HepG2 (cell line): ENCODE results near the gene MMS19. TPM values are rescaled to one million over a fixed set of nuclear protein-coding genes. Genes with fewer than 3 reads are reported as not detected.

ENCODE experiments used
- ATAC-seq: fragments of 200-7000 bp; cut with Tn5 transposase; 3 replicates; pipeline ENCODE4 v1.9.1; 2020; ENCODE audit warnings: mild to moderate bottlenecking, moderate library complexity
- BruUV-seq: library from RNA; stranded (reverse); fragments of 400-500 nt; replicated peaks from 2 replicates; lab custom pipeline; 2021; lab: Mats Ljungman, UMichigan
- CTCF ChIA-PET: fragments of 300-600 bp; formaldehyde crosslinking; extraction: SDS; loops from one replicate; lab custom pipeline; 2021; ENCODE audit warnings: low total read pairs, inconsistent platforms, low intra/inter-chr PET ratio; lab: Yijun Ruan, JAX
- POLR2A ChIA-PET: fragments of 350-600 bp; sonication (Branson Sonifier 250); formaldehyde crosslinking; loops from one replicate; lab custom pipeline; 2020; ENCODE audit warnings: antibody characterized with exemption, inconsistent platforms; lab: Yijun Ruan, JAX
- DNase-seq: peaks from one replicate; pipeline ENCODE4 v3.0.0-alpha.2; 2015; ENCODE audit warnings: low spot score
- FAIRE-seq: peaks from 3 replicates; lab custom pipeline; 2011; peaks lifted over from hg19 to GRCh38; lab: Jason Lieb, UNC
- H2AFZ ChIP-seq: one replicate; pipeline ENCODE4 v1.6.1; 2011; ENCODE audit warnings: low read length, inconsistent platforms
- H3K27ac ChIP-seq: fragments of 300-600 bp; 3 replicates; pipeline ENCODE4 v1.8.0; 2011; ENCODE audit warnings: mixed run types, mild to moderate bottlenecking, mixed read lengths, low read length, inconsistent platforms; ENCODE audit not compliant: insufficient read depth; ENCODE audit errors: extremely low read length
- H3K27me3 ChIP-seq, 2 experiments: fragments of 200-600 bp in 1 of 2; 2 replicates in 1 of 2; 3 replicates in 1 of 2; pipeline versions ENCODE4 v1.6.0 to v1.8.0; 2011; ENCODE audit warnings: low read length in 2 of 2, mild to moderate bottlenecking in 2 of 2, moderate library complexity in 2 of 2, inconsistent platforms in 1 of 2; ENCODE audit not compliant: insufficient read depth in 2 of 2, control insufficient read depth in 1 of 2
- H3K36me3 ChIP-seq, 2 experiments: fragments of 200-600 bp in 1 of 2; replicated peaks in 1 of 2; 2 replicates in 1 of 2; 3 replicates in 1 of 2; pipeline versions ENCODE4 v1.5.1 to v1.8.0; 2011; ENCODE audit warnings: low read length in 2 of 2, inconsistent platforms in 1 of 2; ENCODE audit not compliant: insufficient read depth in 2 of 2, control insufficient read depth in 1 of 2
- H3K4me1 ChIP-seq: 2 replicates; pipeline ENCODE4 v1.5.1; 2012; ENCODE audit warnings: low read length, inconsistent platforms; ENCODE audit not compliant: insufficient read depth
- H3K4me2 ChIP-seq: 2 replicates; pipeline ENCODE4 v1.6.0; 2011; ENCODE audit warnings: low read depth, low read length, inconsistent platforms
- H3K4me3 ChIP-seq, 3 experiments: fragments of 200-600 bp in 1 of 3; sonication (generic), shearing (Covaris generic) in 1 of 3; replicated peaks in 1 of 3; 2 replicates each; pipeline ENCODE4 v1.5.1; 2011 to 2016; ENCODE audit warnings: low read length in 3 of 3, inconsistent platforms in 2 of 3, low read depth in 2 of 3, mild to moderate bottlenecking in 2 of 3, control low read depth in 1 of 3, mixed read lengths in 1 of 3; ENCODE audit not compliant: insufficient read depth in 1 of 3
- H3K79me2 ChIP-seq: one replicate; pipeline ENCODE4 v1.6.1; 2011; ENCODE audit warnings: low read length, inconsistent platforms; ENCODE audit not compliant: insufficient read depth
- H3K9ac ChIP-seq: 2 replicates; pipeline ENCODE4 v1.6.0; 2011; ENCODE audit warnings: mild to moderate bottlenecking, low read depth, low read length, inconsistent platforms; ENCODE audit not compliant: insufficient read depth
- H3K9me3 ChIP-seq: 2 replicates; pipeline ENCODE4 v1.5.1; 2012; ENCODE audit warnings: mild to moderate bottlenecking, low read length
- H4K20me1 ChIP-seq: 2 replicates; pipeline ENCODE4 v1.6.0; 2011; ENCODE audit warnings: inconsistent platforms, mild to moderate bottlenecking, low read length, moderate library complexity; ENCODE audit not compliant: insufficient read depth
- ARNT ChIP-seq: fragments of 450-650 bp; IDR thresholded peaks from 2 replicates; pipeline ENCODE4 v1.6.1; 2017
- HNRNPLL ChIP-seq: fragments of 200-400 bp; formaldehyde crosslinking; IDR thresholded peaks from 2 replicates; pipeline ENCODE4 v1.6.1; 2017; ENCODE audit warnings: mild to moderate bottlenecking, low read depth, low read length; ENCODE audit not compliant: poor library complexity, severe bottlenecking
- JUNB ChIP-seq: sonication (generic); formaldehyde crosslinking; IDR thresholded peaks from 2 replicates; pipeline ENCODE4 v1.8.0; 2022; ENCODE audit warnings: missing genetic modification reagents, mild to moderate bottlenecking, borderline replicate concordance
- MTERF4 ChIP-seq: sonication (generic); formaldehyde crosslinking; IDR thresholded peaks from 2 replicates; pipeline ENCODE4 v1.8.0; 2023; ENCODE audit warnings: mild to moderate bottlenecking, missing genetic modification reagents
- PHF8 ChIP-seq: sonication (generic); formaldehyde crosslinking; IDR thresholded peaks from 2 replicates; pipeline ENCODE4 v1.5.0; 2020; ENCODE audit warnings: missing genetic modification reagents
- RFX3 ChIP-seq: IDR thresholded peaks from 2 replicates; pipeline ENCODE4 v1.6.1; 2016; ENCODE audit warnings: missing biosample characterization, missing genetic modification reagents
- SOX13 ChIP-seq, 3 experiments: fragments of 450-650 bp in 1 of 3; sonication (generic) in 1 of 3; formaldehyde crosslinking in 1 of 3; IDR thresholded peaks in 2 of 3; conservative IDR thresholded peaks in 1 of 3; 2 replicates each; pipeline versions ENCODE4 v1.5.0 to v1.6.1; 2016 to 2020; ENCODE audit warnings: antibody characterized with exemption in 1 of 3, mild to moderate bottlenecking in 1 of 3, missing compliant biosample characterization in 1 of 3, missing genetic modification reagents in 1 of 3, moderate library complexity in 1 of 3
- TBX3 ChIP-seq: fragments of 450-650 bp; IDR thresholded peaks from 2 replicates; pipeline ENCODE4 v1.6.1; 2017; ENCODE audit warnings: antibody characterized with exemption, mild to moderate bottlenecking, inconsistent platforms, borderline replicate concordance
- ZEB1 ChIP-seq: IDR thresholded peaks from 2 replicates; pipeline ENCODE4 v1.6.1; 2012; ENCODE audit warnings: mild to moderate bottlenecking, low read depth, inconsistent platforms; ENCODE audit not compliant: insufficient replicate concordance
- ZFX ChIP-seq: sonication (generic); formaldehyde crosslinking; IDR thresholded peaks from 2 replicates; pipeline ENCODE4 v1.4.0; 2020; ENCODE audit warnings: mild to moderate bottlenecking, low read depth, missing genetic modification reagents, moderate library complexity
- ZNF367 ChIP-seq: sonication (generic); formaldehyde crosslinking; IDR thresholded peaks from 2 replicates; pipeline ENCODE4 v1.4.0; 2020; ENCODE audit warnings: missing genetic modification reagents, borderline replicate concordance
- ZNF674 ChIP-seq: sonication (generic); formaldehyde crosslinking; IDR thresholded peaks from 2 replicates; pipeline ENCODE4 v1.5.0; 2020; ENCODE audit warnings: low read depth, mild to moderate bottlenecking, missing genetic modification reagents
- ZNF770 ChIP-seq: sonication (generic); formaldehyde crosslinking; IDR thresholded peaks from 2 replicates; pipeline ENCODE4 v1.5.0; 2020; ENCODE audit warnings: mild to moderate bottlenecking, missing genetic modification reagents
- WGBS: methylation state at CpG from one replicate; pipeline ENCODE4 v1.1.6; 2017; ENCODE audit warnings: low lambda C conversion rate; 5-methylcytosine and 5-hydroxymethylcytosine counted together
- in situ Hi-C: cut with HindIII; loops from 2 replicates; pipeline ENCODE4 v1.10.0; 2017; ENCODE audit warnings: low pct_unique_long_range_greater_than_20kb; ENCODE audit not compliant: extremely low pct_ligation_motif_present
- intact Hi-C: fragments of 100-400 bp; cut with micrococcal nuclease; formaldehyde crosslinking; loops from one replicate; pipeline ENCODE4 v1.10.0; 2022; ENCODE audit not compliant: unreplicated experiment
- polyA plus RNA-seq, 8 experiments: library from polyadenylated mRNA; depleted of rRNA in 3 of 8; stranded (reverse) in 7 of 8; unstranded in 1 of 8; fragments of >200 nt; fragmentation: Illumina TruSeq in 4 of 8; extraction: Trizol in 4 of 8; gene quantifications; 2 replicates each; pipeline versions ENCODE4 v1.2.1 to v1.2.3, GENCODE V29; 2011 to 2016; ENCODE audit warnings: low read depth in 4 of 8, missing spikeins in 1 of 8, mixed read lengths in 1 of 8; ENCODE audit not compliant: insufficient read depth in 1 of 8
- total RNA-seq, 5 experiments: library from RNA; depleted of rRNA; stranded (reverse); fragments of >200 nt; fragmentation: Illumina TruSeq; extraction: Trizol; gene quantifications; 2 replicates each; pipeline ENCODE4 v1.2.3, GENCODE V29; 2016; ENCODE audit warnings: low read depth in 1 of 5
- TF ChIP-seq, protein P1 (sequence below): sonication (generic); formaldehyde crosslinking; IDR thresholded peaks from 2 replicates; pipeline ENCODE4 v1.5.1; 2020; ENCODE audit warnings: missing genetic modification reagents, mild to moderate bottlenecking, borderline replicate concordance
- TF ChIP-seq, protein P2 (sequence below): sonication (generic); formaldehyde crosslinking; IDR thresholded peaks from 2 replicates; pipeline ENCODE4 v1.4.0; 2020; ENCODE audit warnings: mild to moderate bottlenecking, missing genetic modification reagents

The MMS19 gene
- total and polyA plus RNA-seq, 2 of the 13 experiments (the other 11 are each of a cell fraction or from before 2014, with no cell fraction given), result 76.4 to 107 TPM

GRCh38 chr10:97498841-97499560, 779 bp upstream of the MMS19 start, which contains the start of gene UBTD1 (continued):
- peak; percentile 27; the same call in 1 of the 2 replicates for TF ChIP-seq ZNF770 (CRISPR knock-in tag)
- no peak for TF ChIP-seq ZEB1
- peak; percentile 41 for TF ChIP-seq HNRNPLL
- TF ChIP-seq JUNB (CRISPR knock-in tag), result no peak
- TF ChIP-seq, all 625 proteins: peak for 60

DNA sequence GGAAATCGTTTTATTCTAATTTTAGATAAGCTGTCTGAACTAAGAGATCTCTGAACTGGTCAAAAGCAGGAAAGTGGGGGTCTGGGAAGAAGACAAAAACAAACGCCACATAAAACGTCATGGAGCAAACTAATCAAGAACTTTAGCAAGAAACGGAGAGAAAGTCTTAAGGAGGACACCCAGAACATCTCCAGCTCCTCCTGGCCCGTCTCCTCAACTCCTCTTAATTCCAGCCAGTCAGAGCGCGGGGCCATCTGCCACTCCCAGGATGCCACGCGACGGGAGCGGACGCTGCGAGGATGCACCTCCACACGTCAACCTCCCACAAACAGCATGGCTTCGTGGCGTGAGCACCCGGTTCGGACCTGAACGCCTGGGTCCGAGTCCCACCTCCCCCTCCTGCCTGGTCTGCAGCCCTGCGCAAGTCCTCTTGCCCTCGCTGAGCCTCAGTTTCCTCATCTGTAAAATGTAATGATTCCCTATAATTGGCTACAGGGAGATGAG, 598 bp downstream of the MMS19 start:
- 1% methylated on average over 20 of the region's 22 CpGs for WGBS
- FAIRE-seq (peak; percentile 57), ATAC-seq (peak; percentile 57), DNase-seq (peak; percentile 69)
- intact Hi-C loops, result loop anchor here (2.0 kb wide), 1 partner anchor 55 kb away; no protein-coding TSS in a partner anchor
- in situ Hi-C loops, result no loop called here
- Histone ChIP-seq H2AFZ (no peak overlapping the region), H3K9me3 (no peaks in the 10 kb centered on the region), H3K4me1 (peaks cover 61% of the 10 kb centered on the region), H4K20me1 (peaks cover 24% of the 10 kb centered on the region), H3K27me3 (no peaks in the 10 kb centered on the region; a peak in 1 of 5 replicates), H3K27ac (peak overlapping the region; percentile 90), H3K4me2 (peak overlapping the region; percentile 91), H3K4me3 (peak overlapping the region; percentile 67 to 90 (median 89)), H3K79me2 (peaks cover 58% of the 10 kb centered on the region), H3K9ac (peak overlapping the region; percentile 92), H3K36me3 (peaks cover 2 to 10% of the 10 kb centered on the region in 2 experiments; a peak in 3 of 5 replicates)
- POLR2A ChIA-PET, result interaction anchor here (0.6 to 1.0 kb wide), 5 partner anchors 9 to 189 kb away, joined by 3 to 4 read pairs (median 4); partner anchors contain the start of gene AVPI1
- CTCF ChIA-PET, result no interaction called here
- BruUV-seq, result no TSS peak
- TF ChIP-seq ZFX (CRISPR knock-in tag) (no peak), MTERF4 (CRISPR knock-in tag) (peak; percentile 90), SOX13 (IDR thresholded peaks at IDR 0.05) (no peak; the same call in 1 of the 2 replicates), SOX13 (CRISPR knock-in tag; conservative IDR thresholded peaks at IDR 0.05 in 1 of 2, IDR thresholded peaks at IDR 0.05 in 1 of 2) (no peak), ARNT (no peak), ZNF367 (CRISPR knock-in tag) (0 out of 2 replicates have a peak, but pooled peaks have one; percentile 29), TBX3 (no peak), ZNF674 (CRISPR knock-in tag) (no peak), RFX3 (CRISPR knock-in tag) (no peak), PHF8 (no peak)
- TF ChIP-seq, protein P1, sequence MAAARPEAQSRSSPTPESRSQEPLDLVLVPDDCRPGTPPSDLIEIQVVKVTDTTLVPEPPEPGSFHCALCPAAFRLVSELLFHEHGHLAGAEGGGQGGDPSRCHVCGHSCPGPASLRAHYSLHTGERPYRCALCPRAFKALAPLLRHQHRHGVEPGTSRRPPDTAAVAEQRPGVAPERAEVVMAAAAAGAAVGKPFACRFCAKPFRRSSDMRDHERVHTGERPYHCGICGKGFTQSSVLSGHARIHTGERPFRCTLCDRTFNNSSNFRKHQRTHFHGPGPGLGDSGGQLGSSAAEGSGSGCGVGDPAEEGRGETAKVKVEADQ (CRISPR knock-in tag), result no peak
- TF ChIP-seq, protein P2, sequence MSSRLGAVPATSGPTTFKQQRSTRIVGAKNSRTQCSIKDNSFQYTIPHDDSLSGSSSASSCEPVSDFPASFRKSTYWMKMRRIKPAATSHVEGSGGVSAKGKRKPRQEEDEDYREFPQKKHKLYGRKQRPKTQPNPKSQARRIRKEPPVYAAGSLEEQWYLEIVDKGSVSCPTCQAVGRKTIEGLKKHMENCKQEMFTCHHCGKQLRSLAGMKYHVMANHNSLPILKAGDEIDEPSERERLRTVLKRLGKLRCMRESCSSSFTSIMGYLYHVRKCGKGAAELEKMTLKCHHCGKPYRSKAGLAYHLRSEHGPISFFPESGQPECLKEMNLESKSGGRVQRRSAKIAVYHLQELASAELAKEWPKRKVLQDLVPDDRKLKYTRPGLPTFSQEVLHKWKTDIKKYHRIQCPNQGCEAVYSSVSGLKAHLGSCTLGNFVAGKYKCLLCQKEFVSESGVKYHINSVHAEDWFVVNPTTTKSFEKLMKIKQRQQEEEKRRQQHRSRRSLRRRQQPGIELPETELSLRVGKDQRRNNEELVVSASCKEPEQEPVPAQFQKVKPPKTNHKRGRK (CRISPR knock-in tag), result no peak
